ENCODE results near the gene CDSN.

Gene CDSN

GRCh38 chr6:31114970-31115849, 5.0 kb downstream of the CDSN start:
- DNase-seq, result no peak

- no peak for DNase-seq
Measured at GRCh38 chr6:31114541-31114878, 5.7 kb downstream of the CDSN start, which contains the start of gene PSORS1C1. PSORS1C1 (plus strand) TSS chr6:31114800; CDS start chr6:31129633, 14,833 bp downstream.

GRCh38 chr6:31113861-31114540, 6.2 kb downstream of the CDSN start:
- DNase-seq, result no peak

- no peak for DNase-seq
Measured at GRCh38 chr6:31112478-31112877, 7.8 kb downstream of the CDSN start, which contains the start of gene C6orf15. C6orf15 (minus strand) TSS chr6:31112575; CDS start chr6:31112555, 20 bp downstream.

- DNase-seq, result no peak
Measured at GRCh38 chr6:31111712-31112111, 8.5 kb downstream of the CDSN start.

GRCh38 chr6:31110825-31111582, 9.2 kb downstream of the CDSN start:
- DNase-seq, result no peak

GRCh38 chr6:31107052-31107451, 13.2 kb downstream of the CDSN start:
- DNase-seq, result no peak

GRCh38 chr6:31103136-31103535, 17.1 kb downstream of the CDSN start:
- DNase-seq, result no peak

GRCh38 chr6:31098449-31098938, 21.8 kb downstream of the CDSN start:
- no peak for DNase-seq

- DNase-seq, result no peak
Measured at GRCh38 chr6:31096656-31097055, 23.6 kb downstream of the CDSN start.

- DNase-seq, result no peak
Measured at GRCh38 chr6:31096215-31096614, 24.0 kb downstream of the CDSN start.

- DNase-seq, result peak; percentile 14
Measured at GRCh38 chr6:31094389-31094881, 25.8 kb downstream of the CDSN start.

GRCh38 chr6:31092769-31093505, 27.3 kb downstream of the CDSN start:
- no peak for DNase-seq

- no peak for DNase-seq
Measured at GRCh38 chr6:31092238-31092637, 28.0 kb downstream of the CDSN start.

GRCh38 chr6:31091680-31092079, 28.6 kb downstream of the CDSN start:
- no peak for DNase-seq

GRCh38 chr6:31090973-31091364, 29.3 kb downstream of the CDSN start:
- DNase-seq, result no peak

GRCh38 chr6:31090275-31090972, 29.8 kb downstream of the CDSN start:
- no peak for DNase-seq

- peak; percentile 95 for DNase-seq
Measured at GRCh38 chr6:31087494-31088089, 32.7 kb downstream of the CDSN start.

- no peak for DNase-seq
Measured at GRCh38 chr6:31086788-31087440, 33.3 kb downstream of the CDSN start.

- DNase-seq, result peak; percentile 59
Measured at GRCh38 chr6:31083742-31084354, 36.4 kb downstream of the CDSN start.
